ENCODE data around the gene EYA4. TPM values are rescaled to one million over a fixed set of nuclear protein-coding genes. Genes with fewer than 3 reads are reported as not detected.
A peak's percentile ranks its signal among the peaks of the same experiment; 100 is the strongest.

Gene EYA4
- total RNA-seq, 1 experiment from 2014 or later: 55.3 TPM

DNA sequence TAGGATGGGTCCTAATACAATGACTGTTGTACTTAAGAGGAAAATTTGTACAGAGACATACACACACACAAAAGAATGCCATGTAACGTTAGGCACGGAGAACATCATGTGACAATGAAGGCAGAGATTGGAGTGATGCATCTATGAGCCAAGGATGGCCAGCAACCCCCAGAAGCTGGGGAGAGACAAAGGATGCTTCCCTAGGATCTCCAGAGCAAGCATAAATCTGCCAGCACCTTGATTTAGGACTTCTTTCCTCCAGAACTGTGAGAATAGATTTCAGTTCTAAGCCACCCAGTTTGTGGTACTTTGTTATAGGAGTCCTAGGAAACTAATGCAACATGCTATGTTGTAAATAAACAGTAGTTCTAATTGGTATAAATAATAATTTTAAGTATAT, 25.0 kb downstream of the EYA4 start:
- in situ Hi-C loops (cut with HindIII; ENCODE audit: low pct_unique_long_range_greater_than_20kb, low sequenced_read_pairs): no loop called here
- no peak for DNase-seq (ENCODE audit: low read depth, low spot score)

DNA sequence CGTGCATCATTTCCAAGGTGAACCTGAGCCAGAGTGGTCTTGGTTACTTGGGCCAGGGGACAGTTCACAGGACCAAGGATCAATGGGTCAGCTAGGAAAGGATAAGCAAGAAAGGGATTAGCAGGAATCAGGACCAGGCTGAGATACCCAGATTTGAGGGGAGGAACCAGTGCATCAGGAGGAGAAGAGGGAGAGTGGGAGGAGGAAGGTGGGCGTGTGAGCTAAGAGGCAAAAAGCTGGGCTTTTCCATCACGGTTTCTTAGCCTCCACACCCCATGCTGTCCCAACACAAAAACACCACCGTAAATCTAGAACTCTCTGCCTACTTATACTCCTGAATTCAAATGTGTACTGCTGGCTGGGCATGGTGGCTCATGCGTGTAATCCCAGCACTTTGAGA, 27.5 kb downstream of the EYA4 start:
- DNase-seq (ENCODE audit: low read depth, low spot score): no peak
- in situ Hi-C loops (cut with HindIII; ENCODE audit: low pct_unique_long_range_greater_than_20kb, low sequenced_read_pairs): no loop called here

DNA sequence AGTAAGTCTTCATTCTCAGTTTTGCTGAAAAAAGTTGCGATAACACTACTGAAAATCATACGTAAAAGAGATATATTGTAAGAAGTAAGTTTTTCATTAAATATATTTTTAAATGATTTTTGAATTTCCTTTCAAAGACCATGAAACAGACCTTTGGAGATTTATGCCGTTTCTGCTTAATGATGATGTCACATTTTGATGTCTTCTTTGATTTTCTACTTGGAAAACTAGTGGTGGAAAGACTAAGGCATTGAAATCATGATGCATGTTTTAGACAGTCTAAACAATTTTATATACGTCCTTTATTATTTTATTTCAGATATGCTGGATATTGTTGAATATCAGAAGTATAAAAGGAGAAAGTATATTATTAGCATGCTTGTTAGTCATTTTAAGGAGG, 33.7 kb downstream of the EYA4 start:
- in situ Hi-C loops (cut with HindIII; ENCODE audit: low pct_unique_long_range_greater_than_20kb, low sequenced_read_pairs): no loop called here
- DNase-seq (ENCODE audit: low read depth, low spot score): no peak

DNA sequence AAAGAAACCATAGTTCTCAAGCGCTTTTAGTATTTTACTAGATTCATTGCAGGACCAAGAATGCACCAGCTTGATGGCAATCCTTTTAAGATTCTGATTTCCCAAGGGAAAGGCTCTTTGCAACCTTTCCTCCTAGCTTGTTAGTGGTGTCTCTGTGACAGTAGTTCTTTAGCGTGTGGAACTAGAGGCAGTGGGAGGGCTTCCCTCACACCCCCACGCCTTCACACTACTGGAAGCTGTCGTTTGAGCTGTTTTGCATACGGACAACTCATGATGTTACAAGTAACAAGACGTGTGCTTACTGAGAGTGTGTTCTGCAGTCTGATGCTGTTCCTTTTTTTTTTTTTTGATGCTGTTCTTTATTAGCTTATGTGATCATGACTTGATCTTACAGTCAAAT, 34.1 kb downstream of the EYA4 start:
- no peak for DNase-seq (ENCODE audit: low read depth, low spot score)
- in situ Hi-C loops (cut with HindIII; ENCODE audit: low pct_unique_long_range_greater_than_20kb, low sequenced_read_pairs): no loop called here

DNA sequence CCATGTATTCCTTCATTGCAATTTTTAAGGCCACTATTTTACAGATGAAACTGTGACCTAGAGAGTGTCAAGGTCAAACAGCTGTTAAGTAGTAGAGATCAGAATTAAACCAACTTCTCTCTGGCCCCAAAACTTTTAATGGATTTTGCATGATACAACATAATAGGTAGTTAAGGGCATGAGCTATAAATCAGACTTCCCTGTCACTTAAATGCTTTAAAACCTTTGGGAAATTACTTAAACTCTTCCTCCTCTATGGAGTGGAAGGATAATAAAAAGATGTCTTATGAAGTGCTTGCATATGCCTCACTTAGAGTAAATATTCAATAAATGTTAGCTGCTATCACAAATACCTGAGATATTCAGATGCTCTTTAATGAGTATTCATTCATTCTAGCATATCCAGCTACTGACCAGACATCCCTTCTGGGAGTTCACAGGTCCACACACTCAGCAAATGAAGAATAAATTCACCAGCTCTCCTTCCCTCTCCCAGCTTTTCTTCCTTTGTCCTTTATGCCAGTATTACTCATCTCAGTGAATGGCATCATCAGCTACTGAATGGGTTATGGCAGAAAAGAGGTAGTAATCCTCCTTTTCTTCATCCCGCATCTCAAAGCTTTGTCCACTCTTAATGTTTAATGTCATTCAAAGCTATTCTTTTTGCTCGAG, 36.2 kb downstream of the EYA4 start:
- DNase-seq (ENCODE audit: low read depth, low spot score): peak; percentile 16
- in situ Hi-C loops (cut with HindIII; ENCODE audit: low pct_unique_long_range_greater_than_20kb, low sequenced_read_pairs): no loop called here

DNA sequence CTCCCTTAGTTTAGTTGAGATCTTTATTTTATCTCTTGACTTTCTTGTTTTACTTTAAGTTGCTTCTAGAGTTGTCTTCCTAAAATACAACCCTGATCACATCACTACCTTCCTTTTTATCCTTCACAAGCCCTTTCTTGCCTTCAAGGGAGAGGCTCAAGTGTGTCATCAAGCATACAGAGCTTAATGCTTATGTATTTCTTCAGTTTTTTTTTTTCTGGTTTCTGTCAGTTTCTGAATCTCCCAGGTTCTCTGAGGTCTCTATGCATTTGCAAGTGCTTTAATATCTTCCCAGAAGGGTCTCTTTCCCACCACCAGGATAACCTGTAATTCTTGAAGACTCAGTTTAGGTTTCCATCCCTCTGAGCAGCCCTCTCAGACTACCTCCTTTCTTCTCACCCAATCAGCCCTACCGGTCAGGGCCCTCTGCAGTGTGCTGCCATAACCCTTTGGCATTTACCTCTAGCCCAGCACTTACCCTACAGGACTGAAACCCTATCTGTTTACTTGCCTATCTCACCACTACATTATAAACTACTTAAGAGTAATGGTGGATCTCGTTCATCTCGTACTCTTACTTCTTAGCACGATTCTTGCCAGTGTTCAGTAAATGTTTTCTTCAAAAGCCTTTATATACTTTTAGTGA, 36.9 kb downstream of the EYA4 start:
- no peak for DNase-seq (ENCODE audit: low read depth, low spot score)
- in situ Hi-C loops (cut with HindIII; ENCODE audit: low pct_unique_long_range_greater_than_20kb, low sequenced_read_pairs): no loop called here

DNA sequence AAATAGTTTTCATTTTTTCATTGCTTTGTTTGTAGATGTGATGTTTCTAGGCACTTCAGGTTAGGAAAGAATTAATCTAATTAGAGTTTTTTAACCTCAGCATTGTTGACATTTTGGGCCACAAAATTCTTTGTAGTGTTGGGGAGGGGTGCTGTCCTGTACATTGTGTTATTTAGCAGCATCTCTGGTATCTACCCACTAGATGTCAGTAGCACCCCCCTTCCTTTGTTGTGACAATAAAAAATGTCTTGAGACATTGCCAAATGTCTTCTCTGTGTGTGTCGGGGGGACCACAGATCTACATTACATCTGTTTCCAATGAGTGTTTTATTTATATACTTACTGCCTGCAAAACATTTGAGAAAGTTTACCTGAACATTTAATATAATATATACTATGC, 45.6 kb downstream of the EYA4 start:
- DNase-seq (ENCODE audit: low read depth, low spot score): peak; percentile 56

DNA sequence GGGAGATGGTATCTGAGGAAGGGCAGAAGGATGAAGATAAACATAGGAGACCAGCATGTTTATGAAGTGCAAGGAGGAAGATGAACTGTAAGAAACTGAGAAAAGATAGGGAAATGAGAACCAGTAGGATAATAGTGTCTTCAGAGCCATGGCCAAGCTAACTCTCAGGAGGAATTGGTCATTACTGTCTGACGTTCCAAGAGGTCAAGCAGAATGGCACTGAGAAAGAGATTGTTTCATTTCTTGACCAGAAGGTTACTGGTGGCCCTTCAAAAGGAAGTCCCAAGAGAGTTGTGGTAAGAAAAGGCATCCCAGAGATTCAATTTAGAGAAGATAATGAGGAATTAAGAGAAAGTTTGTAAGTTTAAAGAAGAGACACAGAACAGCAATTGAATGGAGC, 47.5 kb downstream of the EYA4 start:
- in situ Hi-C loops (cut with HindIII; ENCODE audit: low pct_unique_long_range_greater_than_20kb, low sequenced_read_pairs): no loop called here
- DNase-seq (ENCODE audit: low read depth, low spot score): peak; percentile 13

More for the DNA sequence above, 45.6 kb downstream of the EYA4 start:
- in situ Hi-C loops (cut with HindIII; ENCODE audit: low pct_unique_long_range_greater_than_20kb, low sequenced_read_pairs): no loop called here

DNA sequence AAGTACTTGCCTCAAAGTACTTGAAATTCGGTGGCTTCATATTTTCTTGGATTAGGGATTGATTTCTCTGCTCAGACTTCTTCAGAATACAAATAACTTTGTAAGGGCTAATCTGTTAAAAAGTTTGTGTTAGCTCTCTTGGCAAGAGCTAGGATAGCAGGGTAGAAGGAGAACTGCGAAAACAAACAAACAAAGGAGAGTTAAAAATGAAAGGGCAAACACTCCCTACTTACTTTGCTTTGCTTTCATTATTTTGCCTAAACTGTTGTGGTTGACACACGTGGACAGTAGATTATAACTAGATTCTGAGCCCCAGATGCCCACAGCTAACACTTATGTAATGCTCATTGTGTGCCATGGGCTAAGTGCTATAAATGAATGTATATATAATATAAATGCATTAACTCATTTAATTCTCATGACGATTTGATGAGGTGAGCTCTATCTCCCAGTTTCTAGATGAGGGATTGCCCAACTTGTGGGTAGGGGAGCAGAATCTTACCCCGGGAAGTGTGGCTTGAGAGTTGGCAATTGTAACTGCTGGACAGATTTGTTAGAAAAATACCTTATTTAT, 48.7 kb downstream of the EYA4 start:
- in situ Hi-C loops (cut with HindIII; ENCODE audit: low pct_unique_long_range_greater_than_20kb, low sequenced_read_pairs): no loop called here
- DNase-seq (ENCODE audit: low read depth, low spot score): no peak

DNA sequence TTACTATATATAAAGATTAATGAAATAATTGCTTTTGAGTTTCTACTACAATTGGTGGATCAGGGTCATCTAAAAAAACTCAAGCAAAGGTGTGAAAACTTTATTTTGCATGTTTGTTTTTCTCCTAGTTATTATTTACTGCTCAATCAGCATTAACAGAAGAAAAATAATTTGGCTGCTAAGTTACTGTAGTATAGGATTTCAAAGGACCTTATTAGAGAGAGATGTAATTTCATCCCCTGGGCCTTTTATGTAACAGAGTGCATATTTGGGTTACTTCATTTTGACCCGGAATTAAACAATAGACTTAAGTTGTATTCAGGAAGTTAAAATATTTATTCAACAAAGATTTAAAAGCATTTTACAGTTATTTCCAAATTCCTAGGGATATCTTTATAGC, 49.8 kb downstream of the EYA4 start:
- in situ Hi-C loops (cut with HindIII; ENCODE audit: low pct_unique_long_range_greater_than_20kb, low sequenced_read_pairs): no loop called here
- no peak for DNase-seq (ENCODE audit: low read depth, low spot score)

DNA sequence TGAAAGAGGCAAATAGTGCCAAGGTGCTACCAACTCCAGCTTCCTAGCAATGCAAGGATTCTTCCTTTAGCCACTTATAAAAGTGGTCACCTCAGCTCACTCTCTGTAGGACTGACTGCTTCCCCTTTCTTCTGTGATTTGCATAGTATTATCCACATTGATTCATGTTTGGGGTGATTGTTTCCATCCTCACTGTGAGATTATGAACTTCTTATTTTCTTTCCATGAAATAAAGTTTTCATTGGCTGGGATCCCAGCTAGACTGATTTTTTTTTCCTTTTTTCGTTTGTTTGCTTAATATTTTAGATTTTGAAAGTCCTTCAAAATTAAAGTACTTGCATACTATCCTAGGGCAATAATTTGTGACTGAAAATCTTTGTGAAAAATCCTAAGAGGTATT, 50.5 kb downstream of the EYA4 start:
- DNase-seq (ENCODE audit: low read depth, low spot score): no peak
- in situ Hi-C loops (cut with HindIII; ENCODE audit: low pct_unique_long_range_greater_than_20kb, low sequenced_read_pairs): no loop called here

DNA sequence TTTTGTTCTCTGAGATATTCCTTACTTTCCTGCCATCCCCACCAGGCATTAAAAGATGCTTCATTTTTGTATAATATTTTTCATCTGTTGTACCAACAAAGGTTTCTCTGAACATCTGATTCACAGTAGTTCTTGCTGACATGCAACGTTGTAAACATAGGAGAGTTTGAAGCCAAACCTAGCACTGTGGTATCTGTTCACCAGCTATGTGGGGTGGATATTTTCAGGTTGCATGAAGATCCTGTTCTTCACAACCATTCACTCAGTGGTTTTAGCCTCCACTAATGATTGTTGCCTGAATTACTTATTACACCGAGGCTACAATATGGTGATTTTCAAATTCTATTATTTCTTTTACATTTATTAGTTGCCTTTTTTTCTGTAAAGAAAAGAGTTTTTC, 56.5 kb downstream of the EYA4 start:
- in situ Hi-C loops (cut with HindIII; ENCODE audit: low pct_unique_long_range_greater_than_20kb, low sequenced_read_pairs): no loop called here
- DNase-seq (ENCODE audit: low read depth, low spot score): no peak

DNA sequence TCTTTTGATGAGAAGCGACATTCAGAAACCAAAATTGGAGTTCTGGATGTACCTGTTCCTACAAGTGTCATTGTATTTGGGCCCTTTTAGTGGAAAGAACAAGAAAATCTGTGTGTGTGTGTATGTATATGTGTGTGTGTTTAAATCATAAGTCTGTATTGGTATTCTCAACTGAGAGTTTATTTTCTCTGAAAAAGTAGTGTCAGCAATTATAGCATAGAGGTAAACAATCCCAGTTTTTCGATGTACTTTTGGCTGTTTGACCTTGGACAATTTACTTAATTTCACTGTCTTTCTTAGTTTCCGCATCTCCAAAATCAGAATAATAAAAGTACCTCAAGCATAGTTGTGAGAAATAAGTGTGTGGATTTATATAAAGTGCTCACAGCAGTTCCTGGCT, 57.2 kb downstream of the EYA4 start:
- no peak for DNase-seq (ENCODE audit: low read depth, low spot score)
- in situ Hi-C loops (cut with HindIII; ENCODE audit: low pct_unique_long_range_greater_than_20kb, low sequenced_read_pairs): no loop called here

DNA sequence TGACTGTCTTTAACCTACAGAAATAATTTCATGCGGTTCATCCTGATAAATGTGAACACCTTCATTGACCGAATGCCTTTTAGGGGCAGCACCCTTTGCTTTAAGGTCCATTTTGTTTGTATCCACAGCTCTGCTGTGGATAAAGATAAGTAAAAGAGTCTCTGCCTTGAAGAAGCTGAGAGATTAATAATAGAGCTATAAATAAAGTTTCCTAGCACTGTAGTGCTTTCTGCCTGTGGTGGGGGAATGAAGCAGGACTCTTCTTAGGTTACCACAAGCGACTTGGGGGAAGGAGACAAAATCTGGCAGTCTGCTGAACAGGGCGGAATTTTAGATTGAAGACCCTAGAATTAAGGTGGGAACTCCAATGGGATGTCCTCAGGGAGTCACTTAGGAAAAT, 57.6 kb downstream of the EYA4 start:
- DNase-seq (ENCODE audit: low read depth, low spot score): no peak

DNA sequence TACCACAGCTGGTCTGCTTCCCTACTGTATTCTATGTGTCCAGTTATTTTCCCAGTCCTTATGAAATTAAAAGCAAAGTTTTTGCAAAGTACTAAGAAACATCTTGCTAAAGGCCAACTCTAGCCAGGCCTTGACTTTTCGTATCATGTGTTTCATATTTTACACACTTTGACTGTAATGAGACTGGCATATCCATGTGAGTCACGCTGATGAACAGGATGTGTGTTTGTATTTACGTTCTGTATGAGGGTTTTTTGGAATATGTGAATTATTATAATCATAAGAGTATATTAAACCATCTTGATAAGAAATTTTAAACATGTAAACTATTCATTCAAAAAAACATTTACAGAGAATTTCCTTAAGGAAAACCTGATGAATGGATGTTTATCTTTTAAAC, 59.7 kb downstream of the EYA4 start:
- in situ Hi-C loops (cut with HindIII; ENCODE audit: low pct_unique_long_range_greater_than_20kb, low sequenced_read_pairs): no loop called here
- DNase-seq (ENCODE audit: low read depth, low spot score): no peak

More for the DNA sequence above, 57.6 kb downstream of the EYA4 start:
- in situ Hi-C loops (cut with HindIII; ENCODE audit: low pct_unique_long_range_greater_than_20kb, low sequenced_read_pairs): no loop called here

DNA sequence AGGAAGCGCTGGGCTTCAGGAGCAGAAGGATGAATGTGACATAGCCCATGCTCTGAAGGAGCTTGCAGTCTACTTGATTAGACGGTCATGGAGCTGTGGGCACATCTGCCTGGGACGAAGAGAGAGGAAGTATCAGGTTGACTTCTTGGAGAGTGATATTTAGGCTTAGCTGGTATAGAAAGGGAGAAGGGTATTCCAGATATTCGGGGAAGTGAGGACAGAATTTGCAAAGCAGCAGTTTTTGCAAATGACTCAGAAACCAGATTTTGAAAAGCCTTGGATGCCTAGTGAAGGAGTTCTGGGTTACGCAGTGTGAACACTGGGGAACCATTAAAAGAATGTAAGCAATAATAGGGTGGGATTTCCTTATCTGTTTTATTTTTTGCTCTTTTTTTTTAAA, 60.7 kb downstream of the EYA4 start:
- DNase-seq (ENCODE audit: low read depth, low spot score): no peak
- in situ Hi-C loops (cut with HindIII; ENCODE audit: low pct_unique_long_range_greater_than_20kb, low sequenced_read_pairs): no loop called here

DNA sequence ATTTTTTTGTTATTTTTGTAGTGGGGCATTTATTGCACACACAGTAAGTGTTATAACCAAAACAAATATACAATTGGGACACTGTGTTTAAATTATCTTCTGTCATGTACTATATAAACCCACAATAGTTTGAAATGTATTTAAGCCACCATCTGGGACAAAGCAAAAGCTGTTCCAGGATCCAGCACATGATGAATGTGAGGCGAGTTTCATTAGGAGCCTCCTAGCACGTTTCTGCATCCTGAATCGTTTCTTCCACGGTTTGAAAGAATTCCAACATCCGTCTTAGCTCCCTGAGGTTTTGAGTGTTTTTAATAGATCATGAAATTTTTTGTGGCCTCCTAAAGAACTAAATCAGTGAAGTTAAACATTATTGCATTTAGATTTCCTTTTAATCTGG, 65.8 kb downstream of the EYA4 start:
- in situ Hi-C loops (cut with HindIII; ENCODE audit: low pct_unique_long_range_greater_than_20kb, low sequenced_read_pairs): no loop called here
- peak; percentile 54 for DNase-seq (ENCODE audit: low read depth, low spot score)

DNA sequence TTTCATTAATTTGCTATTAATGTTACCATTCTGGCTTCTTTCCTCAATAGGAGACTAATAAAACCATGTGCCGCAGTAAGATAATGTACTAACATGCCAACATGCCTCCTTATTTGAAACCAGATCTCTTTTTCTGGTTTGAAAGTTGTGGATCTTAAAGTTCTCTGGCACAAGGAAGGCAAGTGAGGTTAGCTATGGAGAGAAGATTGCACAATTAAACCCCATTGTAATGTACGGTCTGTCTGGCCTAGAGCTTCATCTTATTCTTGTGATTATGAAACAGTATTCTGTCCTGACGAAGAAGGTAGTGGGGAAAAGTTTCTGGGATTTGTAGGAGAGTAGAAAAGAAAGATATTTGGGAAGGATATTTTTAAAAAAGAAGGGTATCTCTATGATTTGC, 68.4 kb downstream of the EYA4 start:
- in situ Hi-C loops (cut with HindIII; ENCODE audit: low pct_unique_long_range_greater_than_20kb, low sequenced_read_pairs): no loop called here
- DNase-seq (ENCODE audit: low read depth, low spot score): no peak

DNA sequence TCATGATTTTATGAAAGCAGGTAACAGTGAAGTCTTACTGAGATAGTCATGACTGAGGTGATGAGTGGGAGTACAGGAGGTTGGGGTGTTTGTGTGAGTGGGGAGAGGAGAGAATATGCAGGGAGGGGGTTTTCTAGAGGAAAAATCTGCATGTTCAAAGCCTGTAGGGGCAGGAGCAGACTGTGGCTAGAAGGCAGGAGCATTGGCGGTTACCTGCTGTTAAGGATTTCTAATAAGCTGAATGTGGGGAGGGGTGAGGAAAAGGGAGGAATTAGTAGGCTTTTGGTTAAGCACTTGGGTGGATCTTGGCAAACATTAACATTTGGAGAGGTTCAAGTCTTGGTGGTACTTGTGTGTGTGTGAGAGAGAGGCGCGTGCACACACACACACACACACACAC, 70.8 kb downstream of the EYA4 start:
- in situ Hi-C loops (cut with HindIII; ENCODE audit: low pct_unique_long_range_greater_than_20kb, low sequenced_read_pairs): no loop called here

More for the DNA sequence above, 70.8 kb downstream of the EYA4 start:
- no peak for DNase-seq (ENCODE audit: low read depth, low spot score)

Data from SK-MEL-5 (cell line).